RWPE2 (cell line): ENCODE results near the gene EPHA10.
"Not testable (repeated sequence)": the region's sequence is repeated elsewhere in the genome, so short reads cannot be mapped to it uniquely, and the experiment has no call there.

ENCODE experiments used
- ATAC-seq: fragments of 200-7000 bp; cut with Tn5 transposase; 3 replicates; pipeline ENCODE4 v1.9.1; 2021; ENCODE audit warnings: low read depth
- DNase-seq: peaks from one replicate; pipeline ENCODE4 v3.0.0-alpha.2; 2020; ENCODE audit warnings: low spot score
- H3K27ac ChIP-seq: fragments of 450-650 bp; 2 replicates; pipeline ENCODE4 v1.5.1; 2017; ENCODE audit warnings: mild to moderate bottlenecking; ENCODE audit not compliant: poor library complexity, severe bottlenecking
- H3K27me3 ChIP-seq: fragments of 250-450 bp; sonication (Bioruptor Pico); 2 replicates; pipeline ENCODE4 v1.5.1; 2021; ENCODE audit warnings: mild to moderate bottlenecking, moderate library complexity; ENCODE audit not compliant: insufficient read depth, poor library complexity, severe bottlenecking
- H3K36me3 ChIP-seq: fragments of 250-450 bp; sonication (Bioruptor Pico); 2 replicates; pipeline ENCODE4 v1.5.1; 2020; ENCODE audit warnings: low read depth, mild to moderate bottlenecking, moderate library complexity
- H3K4me1 ChIP-seq: fragments of 250-450 bp; sonication (Bioruptor Pico); 2 replicates; pipeline ENCODE4 v1.5.1; 2021; ENCODE audit warnings: mild to moderate bottlenecking, moderate library complexity; ENCODE audit not compliant: insufficient read depth, poor library complexity, severe bottlenecking
- H3K4me3 ChIP-seq: fragments of 250-450 bp; sonication (Bioruptor Pico); 2 replicates; pipeline ENCODE4 v1.5.1; 2021; ENCODE audit warnings: mild to moderate bottlenecking, moderate library complexity; ENCODE audit not compliant: severe bottlenecking
- H3K9me3 ChIP-seq: fragments of 250-450 bp; sonication (Bioruptor Pico); 2 replicates; pipeline ENCODE4 v1.5.1; 2021; ENCODE audit warnings: mild to moderate bottlenecking, moderate library complexity; ENCODE audit not compliant: severe bottlenecking
- TF ChIP-seq, protein P1 (sequence below): fragments of 450-650 bp; IDR thresholded peaks from one replicate; pipeline ENCODE4 v1.5.1; 2017; ENCODE audit warnings: mild to moderate bottlenecking, moderate library complexity; ENCODE audit not compliant: poor library complexity, severe bottlenecking

The EPHA10 gene

GRCh38 chr1:37688926-37689325 is 76.0 kb downstream of the EPHA10 start:
- TF ChIP-seq, protein P1, sequence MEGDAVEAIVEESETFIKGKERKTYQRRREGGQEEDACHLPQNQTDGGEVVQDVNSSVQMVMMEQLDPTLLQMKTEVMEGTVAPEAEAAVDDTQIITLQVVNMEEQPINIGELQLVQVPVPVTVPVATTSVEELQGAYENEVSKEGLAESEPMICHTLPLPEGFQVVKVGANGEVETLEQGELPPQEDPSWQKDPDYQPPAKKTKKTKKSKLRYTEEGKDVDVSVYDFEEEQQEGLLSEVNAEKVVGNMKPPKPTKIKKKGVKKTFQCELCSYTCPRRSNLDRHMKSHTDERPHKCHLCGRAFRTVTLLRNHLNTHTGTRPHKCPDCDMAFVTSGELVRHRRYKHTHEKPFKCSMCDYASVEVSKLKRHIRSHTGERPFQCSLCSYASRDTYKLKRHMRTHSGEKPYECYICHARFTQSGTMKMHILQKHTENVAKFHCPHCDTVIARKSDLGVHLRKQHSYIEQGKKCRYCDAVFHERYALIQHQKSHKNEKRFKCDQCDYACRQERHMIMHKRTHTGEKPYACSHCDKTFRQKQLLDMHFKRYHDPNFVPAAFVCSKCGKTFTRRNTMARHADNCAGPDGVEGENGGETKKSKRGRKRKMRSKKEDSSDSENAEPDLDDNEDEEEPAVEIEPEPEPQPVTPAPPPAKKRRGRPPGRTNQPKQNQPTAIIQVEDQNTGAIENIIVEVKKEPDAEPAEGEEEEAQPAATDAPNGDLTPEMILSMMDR = no peak
- no peak overlapping the region for H3K27ac ChIP-seq
- no peaks in the 10 kb centered on the region for H3K27me3 ChIP-seq
- H3K9me3 ChIP-seq = no peaks in the 10 kb centered on the region
- H3K36me3 ChIP-seq = peaks cover 45% of the 10 kb centered on the region
- peaks cover 3% of the 10 kb centered on the region for H3K4me1 ChIP-seq
- ATAC-seq = no peak
- peak overlapping the region; percentile 82 for H3K4me3 ChIP-seq
- no peak for DNase-seq

- H3K4me1 ChIP-seq, H3K4me3 ChIP-seq, DNase-seq, H3K9me3 ChIP-seq, ATAC-seq, H3K27ac ChIP-seq, H3K27me3 ChIP-seq: not testable (repeated sequence)
- peaks cover 47% of the 10 kb centered on the region for H3K36me3 ChIP-seq
These were observed 77.2 kb downstream of the EPHA10 start for GRCh38 chr1:37687764-37688163.

DNA sequence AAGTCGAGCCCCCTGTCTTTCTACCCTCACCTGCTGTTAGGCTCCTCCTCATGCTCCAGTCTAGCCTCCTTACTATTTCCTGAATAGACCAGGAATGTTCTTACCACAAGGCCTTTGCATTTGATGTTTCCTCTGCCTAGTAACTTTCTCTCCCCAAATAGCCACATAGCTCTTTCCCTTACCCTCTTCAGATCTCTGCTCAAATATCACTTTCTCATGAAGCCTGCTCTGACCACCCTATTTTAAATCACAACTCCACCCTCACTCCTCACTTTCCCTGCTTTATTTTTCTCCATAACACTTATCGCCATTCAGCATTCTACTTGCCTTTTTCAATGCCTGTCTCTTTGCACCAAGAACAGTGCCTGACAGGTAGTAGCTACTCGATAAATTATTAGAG is 79.2 kb downstream of the EPHA10 start:
- Histone ChIP-seq H3K27me3 (no peaks in the 10 kb centered on the region), H3K9me3 (no peaks in the 10 kb centered on the region), H3K36me3 (peaks cover 64% of the 10 kb centered on the region), H3K4me1 (peaks cover 3% of the 10 kb centered on the region), H3K27ac (no peak overlapping the region), H3K4me3 (no peak overlapping the region)
- ATAC-seq (no peak), DNase-seq (no peak)
- TF ChIP-seq, protein P1 = no peak

DNA sequence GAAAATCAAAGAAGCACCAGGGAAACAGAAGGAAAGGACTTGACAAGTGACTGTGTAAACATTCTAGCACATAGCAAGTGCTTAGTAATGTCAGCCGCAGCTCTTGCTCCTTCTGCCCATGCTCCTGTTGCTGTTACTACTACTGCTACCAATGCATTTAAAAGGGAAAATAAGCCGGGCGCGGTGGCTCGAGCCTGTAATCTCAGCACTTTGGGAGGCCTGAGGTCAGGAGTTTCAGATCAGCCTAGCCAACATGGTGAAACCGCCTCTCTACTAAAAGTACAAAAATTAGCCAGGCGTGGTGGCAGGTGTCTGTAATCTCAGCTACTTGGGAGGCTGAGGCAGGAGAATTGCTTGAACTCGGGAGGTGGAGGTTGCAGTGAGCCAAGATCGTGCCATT is 80.7 kb downstream of the EPHA10 start:
- H3K36me3 ChIP-seq = peaks cover 64% of the 10 kb centered on the region
- not testable (repeated sequence) for ATAC-seq, DNase-seq

DNA sequence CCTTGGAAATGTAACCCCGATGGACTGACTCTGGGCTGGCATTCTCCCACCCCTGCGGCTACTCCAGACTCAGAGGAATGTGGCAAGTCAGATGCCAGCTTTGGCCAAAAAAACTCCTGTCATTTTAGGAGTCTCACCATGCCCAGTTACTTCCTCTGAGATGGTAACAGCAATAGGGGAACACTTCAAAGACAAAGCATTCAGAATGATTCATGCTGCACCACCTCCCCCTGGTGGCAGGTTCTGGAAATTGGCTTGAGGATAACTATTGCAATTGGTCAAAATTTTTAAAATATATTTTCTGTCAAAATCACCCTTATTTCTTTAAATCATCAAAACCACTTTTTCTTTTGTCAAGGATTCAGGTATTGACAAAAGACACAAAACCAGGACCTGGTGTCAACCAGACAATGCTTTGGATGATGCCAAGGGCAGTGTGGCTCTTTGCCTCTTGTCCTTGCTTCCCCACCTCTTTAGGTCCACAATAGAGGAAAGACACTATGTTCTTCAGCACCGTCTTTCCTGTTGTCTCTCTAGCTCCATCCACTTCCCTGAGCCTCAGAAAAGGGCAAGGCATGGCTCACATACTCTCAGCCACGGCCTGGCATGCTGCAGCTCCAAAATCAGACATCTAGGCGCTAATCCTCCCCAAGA is 82.5 kb downstream of the EPHA10 start:
- no peaks in the 10 kb centered on the region for H3K9me3 ChIP-seq
- H3K27me3 ChIP-seq = no peaks in the 10 kb centered on the region
- peaks cover 52% of the 10 kb centered on the region for H3K36me3 ChIP-seq
- TF ChIP-seq, protein P1 = peak; percentile 91
- H3K27ac ChIP-seq = no peak overlapping the region
- 0 out of 3 replicates have a peak, but pooled peaks have one; percentile 62 for ATAC-seq
- no peak overlapping the region for H3K4me3 ChIP-seq
- H3K4me1 ChIP-seq = no peaks in the 10 kb centered on the region
- no peak for DNase-seq

More for the DNA sequence above, 80.7 kb downstream of the EPHA10 start:
- H3K4me1 ChIP-seq, H3K27ac ChIP-seq, H3K27me3 ChIP-seq, H3K9me3 ChIP-seq, H3K4me3 ChIP-seq: not testable (repeated sequence)

GRCh38 chr1:37680933-37681332 is 84.0 kb downstream of the EPHA10 start:
- no peaks in the 10 kb centered on the region for H3K4me1 ChIP-seq
- no peaks in the 10 kb centered on the region for H3K9me3 ChIP-seq
- ATAC-seq (no peak), DNase-seq (no peak)
- no peaks in the 10 kb centered on the region for H3K27me3 ChIP-seq
- H3K27ac ChIP-seq = no peak overlapping the region
- peaks cover 37% of the 10 kb centered on the region for H3K36me3 ChIP-seq
- H3K4me3 ChIP-seq = no peak overlapping the region
- TF ChIP-seq, protein P1 = no peak
